Measurements from ENCODE around the gene KCNQ1.

The KCNQ1 gene

GRCh38 chr11:2728128-2728662 is 283.4 kb downstream of the KCNQ1 start:
- Histone ChIP-seq H3K9me3 (ENCODE audit: insufficient read depth, low read depth, low read length) (no peaks in the 10 kb centered on the region), H4K20me1 (ENCODE audit: insufficient read depth, low read length, poor library complexity, severe bottlenecking) (no peaks in the 10 kb centered on the region), H3K4me1 (ENCODE audit: insufficient read depth, low read length, poor library complexity, severe bottlenecking) (peaks cover 4% of the 10 kb centered on the region), H3K27me3 (ENCODE audit: insufficient read depth, low read length, poor library complexity, severe bottlenecking) (no peaks in the 10 kb centered on the region), H2AFZ (ENCODE audit: low read length) (no peak overlapping the region), H3K36me3 (ENCODE audit: insufficient read depth, low read length) (no peaks in the 10 kb centered on the region), H3K9me2 (replicated peaks; ENCODE audit: low read depth, low read length) (no peaks in the 10 kb centered on the region), H3K4me3 (ENCODE audit: low read length, poor library complexity, severe bottlenecking) (no peak overlapping the region), H3K79me2 (ENCODE audit: insufficient read depth, low read length) (no peaks in the 10 kb centered on the region), H3K4me2 (ENCODE audit: low read depth, low read length, poor library complexity, severe bottlenecking) (no peak overlapping the region), H3K9ac (ENCODE audit: low read depth, low read length, poor library complexity, severe bottlenecking) (no peak overlapping the region), H3F3A (ENCODE audit: low read depth) (no peaks in the 10 kb centered on the region)
- no peak for TF ChIP-seq EZH2phosphoT487 (IDR thresholded peaks at IDR 0.05; ENCODE audit: borderline replicate concordance)

GRCh38 chr11:2728663-2729332 is 284.0 kb downstream of the KCNQ1 start:
- no peak overlapping the region for H2AFZ ChIP-seq (ENCODE audit: low read length)
- H3K4me2 ChIP-seq (ENCODE audit: low read depth, low read length, poor library complexity, severe bottlenecking): no peak overlapping the region
- no peaks in the 10 kb centered on the region for H3K9me3 ChIP-seq (ENCODE audit: insufficient read depth, low read depth, low read length)
- H3K27me3 ChIP-seq (ENCODE audit: insufficient read depth, low read length, poor library complexity, severe bottlenecking): no peaks in the 10 kb centered on the region
- H3K4me1 ChIP-seq (ENCODE audit: insufficient read depth, low read length, poor library complexity, severe bottlenecking): peaks cover 10% of the 10 kb centered on the region
- no peaks in the 10 kb centered on the region; the same call in 1 of the 2 replicates for H3F3A ChIP-seq (ENCODE audit: low read depth)
- no peaks in the 10 kb centered on the region for H3K79me2 ChIP-seq (ENCODE audit: insufficient read depth, low read length)
- no peaks in the 10 kb centered on the region for H4K20me1 ChIP-seq (ENCODE audit: insufficient read depth, low read length, poor library complexity, severe bottlenecking)
- TF ChIP-seq EZH2phosphoT487 (IDR thresholded peaks at IDR 0.05; ENCODE audit: borderline replicate concordance) (no peak), CTCF (conservative IDR thresholded peaks at IDR 0.05; ENCODE audit: low read length) (no peak)
- H3K36me3 ChIP-seq (ENCODE audit: insufficient read depth, low read length): no peaks in the 10 kb centered on the region
- no peak overlapping the region for H3K4me3 ChIP-seq (ENCODE audit: low read length, poor library complexity, severe bottlenecking)
- H3K9me2 ChIP-seq (replicated peaks; ENCODE audit: low read depth, low read length): no peaks in the 10 kb centered on the region
- no peak overlapping the region for H3K9ac ChIP-seq (ENCODE audit: low read depth, low read length, poor library complexity, severe bottlenecking)

GRCh38 chr11:2729841-2730240 is 285.0 kb downstream of the KCNQ1 start:
- Histone ChIP-seq H3F3A (ENCODE audit: low read depth) (no peaks in the 10 kb centered on the region; the same call in 1 of the 2 replicates), H3K79me2 (ENCODE audit: insufficient read depth, low read length) (no peaks in the 10 kb centered on the region), H3K4me1 (ENCODE audit: insufficient read depth, low read length, poor library complexity, severe bottlenecking) (peaks cover 19% of the 10 kb centered on the region), H3K27me3 (ENCODE audit: insufficient read depth, low read length, poor library complexity, severe bottlenecking) (no peaks in the 10 kb centered on the region), H3K4me2 (ENCODE audit: low read depth, low read length, poor library complexity, severe bottlenecking) (no peak overlapping the region), H3K36me3 (ENCODE audit: insufficient read depth, low read length) (no peaks in the 10 kb centered on the region), H3K9me3 (ENCODE audit: insufficient read depth, low read depth, low read length) (no peaks in the 10 kb centered on the region), H4K20me1 (ENCODE audit: insufficient read depth, low read length, poor library complexity, severe bottlenecking) (no peaks in the 10 kb centered on the region), H3K9me2 (replicated peaks; ENCODE audit: low read depth, low read length) (no peaks in the 10 kb centered on the region), H3K4me3 (ENCODE audit: low read length, poor library complexity, severe bottlenecking) (no peak overlapping the region), H3K9ac (ENCODE audit: low read depth, low read length, poor library complexity, severe bottlenecking) (no peak overlapping the region), H2AFZ (ENCODE audit: low read length) (no peak overlapping the region)
- TF ChIP-seq EZH2phosphoT487 (IDR thresholded peaks at IDR 0.05; ENCODE audit: borderline replicate concordance) (no peak), CTCF (conservative IDR thresholded peaks at IDR 0.05; ENCODE audit: low read length) (no peak)

Data from Loucy (cell line).